WTC11 (cell line): Measurements from ENCODE around the gene NAA20. TPM values are rescaled to one million over a fixed set of nuclear protein-coding genes. Genes with fewer than 3 reads are reported as not detected.

Experiments
- ATAC-seq: fragments of 200-7000 bp; cut with Tn5 transposase; 2 replicates; pipeline ENCODE4 v1.10.0; 2021; ENCODE audit warnings: mild to moderate bottlenecking, moderate library complexity
- CTCF ChIA-PET: fragments of 300-600 bp; sonication (Branson Sonifier 250); formaldehyde crosslinking; loops from one replicate; lab custom pipeline; 2021; ENCODE audit warnings: antibody characterized with exemption; lab: Charles Lee
- POLR2A ChIA-PET: fragments of 350-600 bp; sonication (Branson Sonifier 250); formaldehyde crosslinking; loops from one replicate; lab custom pipeline; 2021; ENCODE audit warnings: antibody characterized with exemption; lab: Charles Lee
- DNase-seq: peaks from one replicate; pipeline ENCODE4 v3.0.0; 2021; ENCODE audit warnings: low spot score
- H3K27ac Mint-ChIP-seq: 2 replicates; pipeline ENCODE4 v1.8.0; 2021; ENCODE audit warnings: mixed read lengths
- H3K27me3 Mint-ChIP-seq: 2 replicates; pipeline ENCODE4 v1.8.0; 2021; ENCODE audit warnings: low read depth, mild to moderate bottlenecking, moderate library complexity, mixed read lengths
- H3K36me3 Mint-ChIP-seq: 2 replicates; pipeline ENCODE4 v1.8.0; 2021; ENCODE audit warnings: mixed read lengths
- H3K4me1 Mint-ChIP-seq: 2 replicates; pipeline ENCODE4 v1.8.0; 2022; ENCODE audit warnings: mixed read lengths
- H3K4me3 Mint-ChIP-seq: 2 replicates; pipeline ENCODE4 v1.8.0; 2021; ENCODE audit warnings: mild to moderate bottlenecking, moderate library complexity, mixed read lengths
- H3K9me3 Mint-ChIP-seq: 2 replicates; pipeline ENCODE4 v1.8.0; 2021; ENCODE audit warnings: mixed read lengths
- ATF1 ChIP-seq: sonication (generic); formaldehyde crosslinking; IDR thresholded peaks from 2 replicates; pipeline ENCODE4 v1.8.1; 2023; ENCODE audit warnings: mild to moderate bottlenecking, moderate library complexity, missing genetic modification reagents
- E2F5 ChIP-seq: sonication (generic); formaldehyde crosslinking; IDR thresholded peaks from 2 replicates; pipeline ENCODE4 v1.8.1; 2022; ENCODE audit warnings: mild to moderate bottlenecking, moderate library complexity, missing genetic modification reagents
- FOXJ3 ChIP-seq: sonication (generic); formaldehyde crosslinking; IDR thresholded peaks from 2 replicates; pipeline ENCODE4 v1.9.0; 2021; ENCODE audit warnings: missing genetic modification reagents, mild to moderate bottlenecking, borderline replicate concordance
- FOXP4 ChIP-seq: sonication (generic); formaldehyde crosslinking; IDR thresholded peaks from 2 replicates; pipeline ENCODE4 v1.8.0; 2022; ENCODE audit warnings: mild to moderate bottlenecking, missing genetic modification reagents
- GABPB1 ChIP-seq: sonication (generic); formaldehyde crosslinking; IDR thresholded peaks from 2 replicates; pipeline ENCODE4 v1.8.1; 2023; ENCODE audit warnings: mild to moderate bottlenecking, missing genetic modification reagents
- GRHL2 ChIP-seq: fragments of 250-450 bp; sonication (Bioruptor Pico); IDR thresholded peaks from 2 replicates; pipeline ENCODE4 v1.8.0; 2022; ENCODE audit warnings: mild to moderate bottlenecking, moderate library complexity; ENCODE audit not compliant: insufficient replicate concordance, severe bottlenecking
- GTF2I ChIP-seq: fragments of 250-450 bp; sonication (Bioruptor Pico); conservative IDR thresholded peaks from 2 replicates; pipeline ENCODE4 v1.4.0; 2021; ENCODE audit warnings: mild to moderate bottlenecking
- JAZF1 ChIP-seq: fragments of 250-450 bp; sonication (Bioruptor Pico); IDR thresholded peaks from 2 replicates; pipeline ENCODE4 v1.9.0; 2021; ENCODE audit warnings: moderate library complexity, mild to moderate bottlenecking, inconsistent platforms
- JUN ChIP-seq: sonication (generic); formaldehyde crosslinking; IDR thresholded peaks from 2 replicates; pipeline ENCODE4 v1.8.0; 2023; ENCODE audit warnings: mild to moderate bottlenecking, missing genetic modification reagents
- NR1H2 ChIP-seq: sonication (generic); formaldehyde crosslinking; IDR thresholded peaks from 2 replicates; pipeline ENCODE4 v1.9.0; 2021; ENCODE audit warnings: mild to moderate bottlenecking, moderate library complexity, missing genetic modification reagents
- NR2C2 ChIP-seq: sonication (generic); formaldehyde crosslinking; IDR thresholded peaks from 2 replicates; pipeline ENCODE4 v1.8.0; 2022; ENCODE audit warnings: mild to moderate bottlenecking, missing genetic modification reagents
- PRRX2 ChIP-seq: fragments of 250-450 bp; sonication (Bioruptor Pico); IDR thresholded peaks from 2 replicates; pipeline ENCODE4 v1.8.0; 2021; ENCODE audit warnings: mild to moderate bottlenecking
- SMAD4 ChIP-seq: sonication (generic); formaldehyde crosslinking; IDR thresholded peaks from 2 replicates; pipeline ENCODE4 v1.8.0; 2022; ENCODE audit warnings: mild to moderate bottlenecking, missing genetic modification reagents
- TEAD4 ChIP-seq: sonication (generic); formaldehyde crosslinking; IDR thresholded peaks from 2 replicates; pipeline ENCODE4 v1.8.0; 2022; ENCODE audit warnings: mild to moderate bottlenecking, missing genetic modification reagents
- TP53 ChIP-seq: sonication (generic); formaldehyde crosslinking; IDR thresholded peaks from 2 replicates; pipeline ENCODE4 v1.8.1; 2023; ENCODE audit warnings: mild to moderate bottlenecking, missing genetic modification reagents
- USF2 ChIP-seq: sonication (generic); formaldehyde crosslinking; IDR thresholded peaks from 2 replicates; pipeline ENCODE4 v1.8.1; 2023; ENCODE audit warnings: mild to moderate bottlenecking, missing genetic modification reagents, moderate library complexity
- ZNF396 ChIP-seq: fragments of 250-450 bp; sonication (Bioruptor Pico); IDR thresholded peaks from 2 replicates; pipeline ENCODE4 v1.8.0; 2021; ENCODE audit warnings: mild to moderate bottlenecking, moderate library complexity, borderline replicate concordance
- total RNA-seq: library from RNA; stranded (reverse); gene quantifications from 3 replicates; pipeline ENCODE4 v1.2.3, GENCODE V29; 2021
- TF ChIP-seq, protein P1 (sequence below): sonication (generic); formaldehyde crosslinking; IDR thresholded peaks from 2 replicates; pipeline ENCODE4 v1.8.1; 2023; ENCODE audit warnings: mild to moderate bottlenecking, moderate library complexity, missing genetic modification reagents
- TF ChIP-seq, protein P2 (sequence below): fragments of 200-600 bp; IDR thresholded peaks from 2 replicates; pipeline ENCODE4 v1.8.0; 2022; ENCODE audit warnings: antibody characterized with exemption
- TF ChIP-seq, protein P3 (sequence below): sonication (generic); formaldehyde crosslinking; IDR thresholded peaks from 2 replicates; pipeline ENCODE4 v1.8.1; 2022; ENCODE audit warnings: low read depth, missing genetic modification reagents, borderline replicate concordance
- TF ChIP-seq, protein P4 (sequence below): fragments of 250-450 bp; sonication (Bioruptor Pico); IDR thresholded peaks from 2 replicates; pipeline ENCODE4 v2.1.2; 2022; ENCODE audit warnings: mild to moderate bottlenecking, moderate library complexity
- TF ChIP-seq, protein P5 (sequence below): sonication (generic); formaldehyde crosslinking; IDR thresholded peaks from 2 replicates; pipeline ENCODE4 v1.8.0; 2022; ENCODE audit warnings: mild to moderate bottlenecking, missing genetic modification reagents

NAA20 gene
- total RNA-seq, 1 experiment from 2014 or later, result 34.0 TPM

DNA sequence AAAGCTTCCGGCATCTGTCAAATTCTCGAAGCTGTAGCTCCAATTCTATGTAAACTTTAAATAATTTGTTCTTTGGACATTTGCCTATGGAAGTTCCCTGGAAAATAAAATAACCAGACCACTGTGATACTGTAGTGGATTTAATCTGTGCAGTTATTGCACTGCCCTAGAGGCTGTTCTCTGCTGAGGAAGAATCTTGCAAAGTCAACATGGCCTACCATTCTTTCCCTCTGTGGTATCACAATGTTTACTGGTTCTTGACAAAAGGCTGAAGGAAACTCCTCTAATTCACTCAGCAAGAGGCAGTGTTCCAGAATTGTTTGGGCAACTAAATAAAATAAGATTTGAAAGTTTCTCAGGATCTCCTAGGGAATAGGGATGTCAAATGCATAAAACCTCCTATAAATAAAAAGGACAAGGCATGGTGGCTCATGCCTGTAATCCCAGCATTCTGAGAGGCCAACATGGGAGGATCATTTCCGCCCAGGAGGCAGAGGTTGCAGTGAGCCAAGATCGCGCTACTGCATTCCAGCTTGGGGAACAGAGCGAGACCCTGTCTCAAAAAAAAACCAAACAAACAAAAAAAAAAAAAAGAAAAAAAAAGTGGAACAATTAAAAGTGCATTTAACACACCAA lies 22.7 kb downstream of the NAA20 start:
- ChIA-PET CTCF (no interaction called here), POLR2A (interaction anchor here (0.7 kb wide), 1 partner anchor 13 kb away, joined by 5 read pairs; no protein-coding TSS in a partner anchor)
- Mint-ChIP-seq H3K27ac (no peak overlapping the region), H3K4me1 (peaks cover 5% of the 10 kb centered on the region), H3K4me3 (no peak overlapping the region), H3K36me3 (peaks cover 86% of the 10 kb centered on the region), H3K27me3 (no peaks in the 10 kb centered on the region), H3K9me3 (no peaks in the 10 kb centered on the region)
- ATAC-seq (no peak), DNase-seq (no peak)
- TF ChIP-seq, protein P1, sequence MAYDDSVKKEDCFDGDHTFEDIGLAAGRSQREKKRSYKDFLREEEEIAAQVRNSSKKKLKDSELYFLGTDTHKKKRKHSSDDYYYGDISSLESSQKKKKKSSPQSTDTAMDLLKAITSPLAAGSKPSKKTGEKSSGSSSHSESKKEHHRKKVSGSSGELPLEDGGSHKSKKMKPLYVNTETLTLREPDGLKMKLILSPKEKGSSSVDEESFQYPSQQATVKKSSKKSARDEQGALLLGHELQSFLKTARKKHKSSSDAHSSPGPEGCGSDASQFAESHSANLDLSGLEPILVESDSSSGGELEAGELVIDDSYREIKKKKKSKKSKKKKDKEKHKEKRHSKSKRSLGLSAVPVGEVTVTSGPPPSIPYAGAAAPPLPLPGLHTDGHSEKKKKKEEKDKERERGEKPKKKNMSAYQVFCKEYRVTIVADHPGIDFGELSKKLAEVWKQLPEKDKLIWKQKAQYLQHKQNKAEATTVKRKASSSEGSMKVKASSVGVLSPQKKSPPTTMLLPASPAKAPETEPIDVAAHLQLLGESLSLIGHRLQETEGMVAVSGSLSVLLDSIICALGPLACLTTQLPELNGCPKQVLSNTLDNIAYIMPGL (CRISPR knock-in tag), result no peak
- TF ChIP-seq, protein P2, sequence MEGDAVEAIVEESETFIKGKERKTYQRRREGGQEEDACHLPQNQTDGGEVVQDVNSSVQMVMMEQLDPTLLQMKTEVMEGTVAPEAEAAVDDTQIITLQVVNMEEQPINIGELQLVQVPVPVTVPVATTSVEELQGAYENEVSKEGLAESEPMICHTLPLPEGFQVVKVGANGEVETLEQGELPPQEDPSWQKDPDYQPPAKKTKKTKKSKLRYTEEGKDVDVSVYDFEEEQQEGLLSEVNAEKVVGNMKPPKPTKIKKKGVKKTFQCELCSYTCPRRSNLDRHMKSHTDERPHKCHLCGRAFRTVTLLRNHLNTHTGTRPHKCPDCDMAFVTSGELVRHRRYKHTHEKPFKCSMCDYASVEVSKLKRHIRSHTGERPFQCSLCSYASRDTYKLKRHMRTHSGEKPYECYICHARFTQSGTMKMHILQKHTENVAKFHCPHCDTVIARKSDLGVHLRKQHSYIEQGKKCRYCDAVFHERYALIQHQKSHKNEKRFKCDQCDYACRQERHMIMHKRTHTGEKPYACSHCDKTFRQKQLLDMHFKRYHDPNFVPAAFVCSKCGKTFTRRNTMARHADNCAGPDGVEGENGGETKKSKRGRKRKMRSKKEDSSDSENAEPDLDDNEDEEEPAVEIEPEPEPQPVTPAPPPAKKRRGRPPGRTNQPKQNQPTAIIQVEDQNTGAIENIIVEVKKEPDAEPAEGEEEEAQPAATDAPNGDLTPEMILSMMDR, result no peak
- no peak for TF ChIP-seq ATF1 (CRISPR knock-in tag)
- TF ChIP-seq E2F5 (CRISPR knock-in tag), result no peak
- TF ChIP-seq, protein P3, sequence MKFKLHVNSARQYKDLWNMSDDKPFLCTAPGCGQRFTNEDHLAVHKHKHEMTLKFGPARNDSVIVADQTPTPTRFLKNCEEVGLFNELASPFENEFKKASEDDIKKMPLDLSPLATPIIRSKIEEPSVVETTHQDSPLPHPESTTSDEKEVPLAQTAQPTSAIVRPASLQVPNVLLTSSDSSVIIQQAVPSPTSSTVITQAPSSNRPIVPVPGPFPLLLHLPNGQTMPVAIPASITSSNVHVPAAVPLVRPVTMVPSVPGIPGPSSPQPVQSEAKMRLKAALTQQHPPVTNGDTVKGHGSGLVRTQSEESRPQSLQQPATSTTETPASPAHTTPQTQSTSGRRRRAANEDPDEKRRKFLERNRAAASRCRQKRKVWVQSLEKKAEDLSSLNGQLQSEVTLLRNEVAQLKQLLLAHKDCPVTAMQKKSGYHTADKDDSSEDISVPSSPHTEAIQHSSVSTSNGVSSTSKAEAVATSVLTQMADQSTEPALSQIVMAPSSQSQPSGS (CRISPR knock-in tag), result no peak

- CTCF ChIA-PET, result interaction anchor here (1.3 to 2.8 kb wide), 3 partner anchors 34 to 542 kb away, joined by 5 to 20 read pairs (median 6); partner anchors contain the start of gene NAA20
- H3K36me3 Mint-ChIP-seq, result peaks cover 35% of the 10 kb centered on the region
These were observed 34.6 kb downstream of the NAA20 start for GRCh38 chr20:20051767-20052073.

More at GRCh38 chr20:20051767-20052073, 34.6 kb downstream of the NAA20 start:
- peaks cover 2% of the 10 kb centered on the region; the same call in 1 of the 2 replicates for H3K4me1 Mint-ChIP-seq
- POLR2A ChIA-PET, result interaction anchor here (1.8 kb wide), 1 partner anchor 35 kb away, joined by 8 read pairs; the partner anchor contains the start of gene NAA20
- no peak for TF ChIP-seq FOXJ3 (CRISPR knock-in tag)
- TF ChIP-seq TEAD4 (CRISPR knock-in tag), result no peak
- no peak for TF ChIP-seq GABPB1 (CRISPR knock-in tag)
- TF ChIP-seq FOXP4 (CRISPR knock-in tag), result no peak
- TF ChIP-seq JAZF1 (CRISPR knock-in tag), result no peak
- TF ChIP-seq ZNF396 (CRISPR knock-in tag), result no peak
- TF ChIP-seq GTF2I, result no peak
- no peak for TF ChIP-seq PRRX2
- no peak for TF ChIP-seq GRHL2 (CRISPR knock-in tag)
- no peak for TF ChIP-seq JUN
- TF ChIP-seq, protein P4, sequence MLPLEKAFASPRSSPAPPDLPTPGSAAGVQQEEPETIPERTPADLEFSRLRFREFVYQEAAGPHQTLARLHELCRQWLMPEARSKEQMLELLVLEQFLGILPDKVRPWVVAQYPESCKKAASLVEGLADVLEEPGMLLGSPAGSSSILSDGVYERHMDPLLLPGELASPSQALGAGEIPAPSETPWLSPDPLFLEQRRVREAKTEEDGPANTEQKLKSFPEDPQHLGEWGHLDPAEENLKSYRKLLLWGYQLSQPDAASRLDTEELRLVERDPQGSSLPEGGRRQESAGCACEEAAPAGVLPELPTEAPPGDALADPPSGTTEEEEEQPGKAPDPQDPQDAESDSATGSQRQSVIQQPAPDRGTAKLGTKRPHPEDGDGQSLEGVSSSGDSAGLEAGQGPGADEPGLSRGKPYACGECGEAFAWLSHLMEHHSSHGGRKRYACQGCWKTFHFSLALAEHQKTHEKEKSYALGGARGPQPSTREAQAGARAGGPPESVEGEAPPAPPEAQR (CRISPR knock-in tag), result no peak
- TF ChIP-seq, protein P5, sequence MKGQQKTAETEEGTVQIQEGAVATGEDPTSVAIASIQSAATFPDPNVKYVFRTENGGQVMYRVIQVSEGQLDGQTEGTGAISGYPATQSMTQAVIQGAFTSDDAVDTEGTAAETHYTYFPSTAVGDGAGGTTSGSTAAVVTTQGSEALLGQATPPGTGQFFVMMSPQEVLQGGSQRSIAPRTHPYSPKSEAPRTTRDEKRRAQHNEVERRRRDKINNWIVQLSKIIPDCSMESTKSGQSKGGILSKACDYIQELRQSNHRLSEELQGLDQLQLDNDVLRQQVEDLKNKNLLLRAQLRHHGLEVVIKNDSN, result no peak
- no peak for TF ChIP-seq SMAD4 (CRISPR knock-in tag)
- TF ChIP-seq TP53 (CRISPR knock-in tag), result no peak
- TF ChIP-seq NR2C2 (CRISPR knock-in tag), result no peak
- no peak for TF ChIP-seq NR1H2 (CRISPR knock-in tag)
- TF ChIP-seq ATF1 (CRISPR knock-in tag), result no peak
- TF ChIP-seq USF2 (CRISPR knock-in tag), result no peak
- TF ChIP-seq, all 79 proteins: peak for 0
- Mint-ChIP-seq H3K27me3 (no peaks in the 10 kb centered on the region), H3K27ac (peak overlapping the region; percentile 99), H3K9me3 (no peaks in the 10 kb centered on the region), H3K4me3 (peak overlapping the region; percentile 98)
- DNase-seq (no peak), ATAC-seq (no peak)
